ENCODE results near the gene NCAM1.
A peak's percentile ranks its signal among the peaks of the same experiment; 100 is the strongest.

The NCAM1 gene

DNA sequence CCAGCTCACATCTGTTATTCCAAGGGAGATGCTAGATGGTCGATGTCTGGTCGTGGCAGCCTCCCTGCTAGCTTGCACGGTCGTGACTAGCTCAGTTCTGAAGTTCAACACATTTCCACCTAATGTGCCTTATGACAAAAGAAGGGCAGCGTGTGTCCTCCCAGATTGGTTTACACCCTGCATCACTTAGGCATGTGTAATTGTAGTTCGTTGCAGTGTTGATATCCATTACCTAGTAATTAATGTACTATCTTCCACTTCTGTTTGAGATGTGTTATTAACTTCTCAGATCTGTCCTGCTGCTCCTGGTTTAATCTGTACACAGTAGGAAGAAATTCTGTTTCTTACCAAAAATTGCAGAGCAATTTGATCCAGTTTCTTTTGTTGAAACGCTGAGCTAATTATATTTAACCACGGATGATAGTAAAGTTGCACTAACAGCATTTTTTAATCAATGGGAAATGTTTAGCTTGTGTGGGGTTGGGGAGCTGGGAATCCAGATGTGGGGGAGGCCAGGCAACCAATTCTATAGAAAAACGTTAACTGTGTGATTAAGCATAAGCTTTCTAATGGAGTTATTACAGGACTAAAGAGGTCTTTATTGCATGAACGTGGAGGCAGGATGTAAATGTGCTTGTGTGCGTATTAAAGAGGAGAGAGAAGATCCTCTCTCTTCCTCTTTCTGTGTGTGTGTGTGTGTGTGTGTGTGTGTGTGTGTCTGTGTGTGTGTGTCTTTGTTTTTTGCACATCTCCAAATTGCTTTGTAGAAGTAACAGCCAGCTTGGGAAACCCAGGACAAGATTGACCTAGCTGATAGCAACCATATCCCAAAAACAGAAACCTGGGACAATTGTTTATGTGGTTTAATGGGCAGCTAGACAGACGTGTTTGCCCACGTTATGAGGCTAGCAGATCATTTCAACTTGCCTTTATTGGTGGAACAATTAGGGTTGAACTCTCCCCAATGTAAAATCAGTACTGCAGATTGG lies 207.4 kb downstream of the NCAM1 start:
- DNase-seq (ENCODE audit: low spot score) = no peak

DNA sequence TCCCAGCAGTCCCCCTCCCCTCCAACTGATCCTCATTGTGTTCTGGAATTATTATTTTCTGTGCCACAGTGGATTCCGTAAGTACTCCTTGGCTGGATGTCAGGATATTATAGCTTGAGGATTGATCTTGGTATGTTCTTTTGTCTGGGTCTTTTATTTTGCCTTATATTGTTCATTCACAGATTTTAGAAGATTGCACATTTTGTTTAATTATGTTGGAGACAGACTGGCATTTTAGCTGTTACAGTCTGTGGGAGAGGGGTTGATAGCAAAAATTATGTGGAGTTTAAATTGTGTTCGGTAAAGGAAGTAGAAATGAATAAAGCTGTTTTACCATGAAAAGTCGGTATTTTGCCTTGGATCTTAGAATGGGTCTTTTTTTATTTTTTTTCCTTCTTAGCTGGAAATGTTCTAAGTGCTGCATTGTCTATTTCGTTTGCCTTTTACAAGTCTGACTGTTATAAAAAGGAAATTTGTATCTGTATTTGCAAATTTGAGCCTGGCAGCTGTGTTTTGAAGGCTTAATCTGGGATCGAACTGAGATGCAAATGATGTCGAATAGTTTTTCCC lies 211.2 kb downstream of the NCAM1 start:
- DNase-seq (ENCODE audit: low spot score) = no peak

DNA sequence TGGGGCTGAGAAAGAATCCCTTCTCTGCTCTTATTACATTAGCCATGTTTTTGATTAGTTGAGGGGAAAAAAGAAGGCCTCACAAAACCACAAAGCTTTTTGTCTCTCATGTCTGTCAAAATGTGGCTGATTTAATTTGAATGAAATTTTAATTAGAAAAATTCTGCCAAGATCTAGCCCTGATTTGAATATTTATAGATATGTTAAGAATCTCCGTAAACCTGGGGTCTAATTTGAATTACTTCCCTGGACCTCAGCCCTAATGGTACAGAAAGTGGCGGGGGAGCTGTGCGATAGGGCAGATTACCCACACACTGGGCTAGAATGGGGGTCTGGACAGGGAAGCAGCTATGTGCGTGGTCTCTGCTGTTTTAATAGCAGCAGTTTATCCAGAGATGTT lies 211.9 kb downstream of the NCAM1 start:
- DNase-seq (ENCODE audit: low spot score) = no peak

DNA sequence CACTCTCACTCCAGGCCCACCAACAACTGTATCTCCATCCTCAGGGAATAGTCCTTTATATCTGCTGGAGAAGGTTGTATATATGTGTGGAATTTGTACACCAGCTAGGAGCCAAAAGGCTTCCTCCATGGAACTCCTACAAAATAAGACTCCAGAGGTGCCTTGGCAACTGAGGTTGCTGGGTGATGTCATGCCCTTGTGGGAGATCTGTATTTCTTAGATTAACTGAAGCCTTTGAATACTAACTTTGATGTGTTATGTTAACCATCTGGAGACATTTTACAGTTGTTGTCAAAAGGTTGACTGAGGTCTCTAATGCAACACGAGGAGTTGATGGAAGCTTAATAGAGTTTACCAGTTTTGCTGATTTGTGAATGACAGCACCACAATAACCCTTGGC lies 213.7 kb downstream of the NCAM1 start:
- no peak for DNase-seq (ENCODE audit: low spot score)

DNA sequence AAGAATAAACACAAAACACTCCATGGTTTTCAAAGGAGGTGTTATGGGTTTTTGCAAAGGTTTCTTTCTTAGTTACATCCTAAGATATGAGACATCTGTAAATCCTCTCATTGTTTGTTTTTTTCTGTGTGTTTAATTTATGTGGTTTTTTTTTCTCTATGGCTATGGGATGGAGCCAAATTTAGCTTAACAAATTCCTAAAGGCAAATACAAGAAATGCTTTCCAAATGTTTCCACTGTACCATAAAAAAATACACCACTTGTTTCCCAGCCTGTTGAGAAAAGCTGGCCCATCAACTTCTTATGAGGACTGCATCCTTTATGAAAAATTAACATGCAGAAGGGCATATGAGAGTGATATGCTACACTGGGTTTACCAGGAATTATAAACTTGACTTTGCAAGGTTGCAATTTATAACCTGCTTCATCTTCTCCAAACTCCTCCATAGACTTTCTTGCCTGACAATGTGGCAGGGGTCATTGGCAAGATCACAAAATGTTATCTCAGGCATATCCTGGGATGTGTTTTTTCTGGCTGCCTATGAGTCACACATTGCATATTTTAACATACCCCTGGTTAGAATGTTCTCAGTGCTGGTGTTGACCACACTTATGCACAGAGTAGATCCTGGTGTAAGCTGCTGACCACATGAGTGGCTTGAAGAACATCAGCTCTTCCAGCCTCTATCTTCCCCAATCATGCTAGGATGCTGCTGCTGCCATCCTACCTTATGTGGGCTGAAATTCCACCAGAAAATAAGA lies 215.6 kb downstream of the NCAM1 start:
- no peak for DNase-seq (ENCODE audit: low spot score)

DNA sequence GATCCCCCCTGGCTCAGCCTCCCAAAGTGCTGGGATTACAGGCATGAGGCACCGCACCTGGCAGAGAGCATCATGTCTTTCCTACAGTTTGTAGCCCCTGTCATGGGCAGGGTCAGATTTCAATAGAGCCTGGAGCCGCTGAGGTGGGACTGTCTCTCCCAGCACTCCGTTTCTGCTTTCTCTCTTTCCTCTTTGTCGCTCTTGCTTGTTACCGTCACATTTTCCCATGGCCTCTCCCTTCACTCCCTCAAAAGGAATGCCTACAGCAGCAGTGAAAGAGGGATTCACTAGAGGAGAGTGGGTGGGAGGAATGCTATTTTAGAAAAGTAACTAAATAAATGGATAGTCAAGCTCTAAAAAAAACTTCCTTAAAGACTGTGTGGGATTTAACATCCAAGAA lies 216.5 kb downstream of the NCAM1 start:
- no peak for DNase-seq (ENCODE audit: low spot score)

DNA sequence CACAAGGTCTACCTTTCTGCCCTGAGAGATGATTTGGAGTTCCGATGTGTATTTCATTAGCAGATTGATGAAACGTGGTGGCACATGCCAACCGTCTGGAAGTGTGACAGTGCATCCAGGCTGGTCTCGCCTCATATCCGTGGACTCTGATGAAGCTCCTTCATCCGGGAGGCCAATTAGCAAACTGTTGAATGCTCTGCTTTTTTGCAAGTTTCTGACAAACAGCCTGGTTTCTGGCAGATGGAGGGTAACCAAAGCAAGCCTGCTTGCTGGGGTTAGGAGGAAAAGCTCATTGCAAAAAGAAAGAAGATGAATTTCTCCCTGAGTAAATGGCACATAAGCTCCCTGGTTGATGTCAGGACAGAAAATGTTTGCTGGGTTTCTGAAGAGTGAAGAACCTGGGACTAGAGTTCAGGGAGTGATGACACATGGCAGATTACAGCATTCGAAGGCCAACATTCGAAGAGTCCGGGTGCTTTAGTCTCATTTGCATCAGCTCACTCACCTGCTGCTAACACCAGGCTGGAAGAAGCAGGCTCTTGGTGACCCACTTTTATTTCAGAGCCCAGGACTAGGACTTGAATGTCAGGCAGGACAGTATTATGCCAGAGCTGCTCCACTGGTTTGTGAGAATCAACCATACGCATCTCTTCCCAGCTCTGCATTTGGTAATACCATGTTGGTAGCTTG lies 217.3 kb downstream of the NCAM1 start:
- DNase-seq (ENCODE audit: low spot score) = no peak

DNA sequence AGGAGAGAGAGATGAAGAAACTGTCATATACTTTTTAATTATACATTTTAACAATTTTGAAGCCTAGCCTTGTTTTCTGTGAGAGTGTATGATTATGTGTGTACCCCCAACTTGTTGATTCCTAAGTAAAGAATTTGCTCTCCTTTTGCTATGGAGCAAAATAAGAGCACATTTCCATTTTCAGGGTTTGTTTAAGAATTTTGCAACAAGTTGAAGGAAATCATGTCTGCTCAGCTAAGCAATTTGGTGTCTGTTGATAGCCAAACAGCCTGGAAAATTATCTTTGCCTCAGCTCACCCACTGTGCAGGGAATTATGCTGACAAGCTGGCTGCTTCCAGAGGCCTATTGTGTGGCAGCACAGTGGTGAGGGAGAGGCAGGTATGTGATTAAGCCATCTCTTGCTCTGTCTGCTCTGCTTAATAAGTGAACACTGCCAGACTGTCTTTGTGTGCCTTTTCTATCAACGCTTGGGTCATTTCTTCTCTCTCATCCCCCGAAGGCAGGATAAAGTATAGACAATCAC lies 218.0 kb downstream of the NCAM1 start:
- DNase-seq (ENCODE audit: low spot score) = no peak

DNA sequence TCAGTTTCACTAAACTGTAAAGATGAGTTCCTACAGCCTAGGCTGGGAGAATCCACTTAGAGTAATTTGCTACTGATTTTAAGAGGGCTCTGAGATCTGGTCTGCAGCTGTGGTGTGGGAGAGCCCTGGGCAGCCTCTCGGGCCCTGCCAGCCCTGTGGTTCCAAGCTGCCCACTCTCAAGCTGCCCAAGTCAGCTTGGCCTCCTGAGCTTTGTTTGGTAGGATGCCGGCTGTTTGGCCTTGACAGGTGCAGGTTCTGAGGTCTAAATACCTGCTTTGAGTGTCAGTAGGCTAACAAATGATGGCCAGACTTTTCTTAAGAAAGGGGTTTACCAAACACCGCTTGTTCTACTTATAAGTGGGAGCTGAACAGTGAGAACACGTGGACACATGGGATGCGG lies 219.9 kb downstream of the NCAM1 start:
- DNase-seq (ENCODE audit: low spot score) = no peak

DNA sequence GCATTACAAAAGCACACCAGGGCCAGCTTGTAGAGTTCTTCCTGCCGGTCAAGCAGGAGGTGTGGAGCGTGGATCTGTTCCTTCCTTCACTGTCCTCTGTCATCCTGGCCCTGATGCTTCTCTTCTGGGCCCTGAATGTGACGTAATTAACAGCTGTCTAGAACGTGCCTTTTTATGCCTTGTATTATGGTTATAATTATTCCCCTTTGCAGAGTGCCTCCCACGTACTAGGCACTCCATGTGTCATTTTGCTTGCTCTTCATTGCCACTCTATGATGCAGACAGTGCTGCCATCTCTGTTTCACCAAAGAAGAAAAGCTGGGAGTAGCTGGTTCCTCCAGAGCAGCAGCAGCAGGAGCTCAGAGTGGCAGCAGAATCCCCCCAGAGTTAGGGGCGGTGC lies 221.1 kb downstream of the NCAM1 start:
- no peak for DNase-seq (ENCODE audit: low spot score)

DNA sequence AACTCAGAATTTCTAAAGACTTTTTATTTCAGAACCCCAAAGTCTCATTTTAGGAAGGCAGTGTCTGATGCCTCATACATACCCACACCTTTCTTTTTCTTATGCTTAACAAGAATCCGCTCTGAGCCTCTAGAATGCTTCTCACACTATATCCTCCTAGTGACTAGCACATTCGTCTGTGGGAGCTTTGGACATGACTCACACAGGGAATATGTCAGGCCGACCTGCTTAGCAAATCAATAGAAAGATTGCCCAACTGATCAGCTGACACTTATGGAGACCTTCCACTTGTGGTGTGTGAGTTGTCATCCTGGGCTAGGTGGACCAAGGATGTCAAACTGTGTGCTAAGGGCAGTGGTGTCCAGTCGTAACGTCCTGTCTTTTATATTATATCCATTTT lies 223.3 kb downstream of the NCAM1 start:
- no peak for DNase-seq (ENCODE audit: low spot score)

DNA sequence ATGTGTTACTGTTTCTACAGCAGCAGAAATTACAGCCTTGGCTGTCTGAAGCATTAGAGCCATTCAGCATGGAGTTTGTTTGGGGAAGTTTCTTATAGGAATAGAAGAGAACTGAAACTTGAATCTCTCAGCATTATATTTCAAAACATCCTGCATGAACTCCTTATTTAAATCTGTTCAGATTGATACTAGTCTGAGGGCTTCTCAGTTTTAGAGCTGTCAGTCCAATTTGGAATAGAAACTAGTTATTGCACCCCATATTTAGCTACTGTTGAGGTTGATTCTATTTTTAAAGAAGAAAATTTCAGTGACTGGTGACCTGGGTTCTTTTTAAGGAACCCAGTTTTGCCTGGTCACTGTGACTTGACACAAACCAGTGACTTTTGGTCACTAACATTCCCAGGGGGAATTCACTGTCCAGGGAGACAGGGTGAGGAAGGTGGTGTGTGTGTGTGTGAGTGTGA lies 227.2 kb downstream of the NCAM1 start:
- no peak for DNase-seq (ENCODE audit: low spot score)

DNA sequence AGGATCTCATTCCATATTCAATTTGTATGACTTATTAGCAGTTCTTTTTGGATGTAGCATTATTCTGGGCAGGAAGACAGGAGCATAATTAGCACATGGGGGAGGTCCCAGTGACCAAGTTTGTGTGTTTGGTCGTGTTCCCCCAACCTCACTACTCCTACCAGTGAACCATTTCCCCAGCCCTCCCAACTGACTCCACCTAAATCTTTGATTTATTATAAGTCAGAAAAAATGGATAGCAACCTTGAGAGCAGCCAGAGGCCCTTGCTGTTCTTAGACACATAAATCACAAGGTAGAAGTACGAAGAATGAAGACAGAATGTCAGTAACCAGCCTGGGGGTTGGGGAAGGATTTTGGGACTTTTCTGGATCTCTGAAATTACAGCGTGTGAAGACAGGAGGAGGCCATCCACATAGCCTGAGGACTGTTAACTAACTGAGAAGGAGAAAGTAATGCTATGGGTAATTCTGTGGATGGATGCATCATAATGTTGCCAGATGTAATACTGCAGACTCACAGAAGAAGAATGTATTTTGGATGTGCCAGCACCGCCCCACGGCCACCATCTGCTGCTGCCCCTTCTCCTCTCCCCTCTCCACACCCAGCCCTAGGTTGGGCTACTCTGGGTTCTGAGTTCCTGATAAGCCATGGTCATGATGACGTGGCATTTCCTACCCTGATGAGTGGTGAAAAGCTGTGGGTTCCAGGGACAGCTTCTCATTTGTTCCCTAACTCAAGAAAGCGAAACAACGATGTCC lies 228.9 kb downstream of the NCAM1 start:
- DNase-seq (ENCODE audit: low spot score) = no peak

DNA sequence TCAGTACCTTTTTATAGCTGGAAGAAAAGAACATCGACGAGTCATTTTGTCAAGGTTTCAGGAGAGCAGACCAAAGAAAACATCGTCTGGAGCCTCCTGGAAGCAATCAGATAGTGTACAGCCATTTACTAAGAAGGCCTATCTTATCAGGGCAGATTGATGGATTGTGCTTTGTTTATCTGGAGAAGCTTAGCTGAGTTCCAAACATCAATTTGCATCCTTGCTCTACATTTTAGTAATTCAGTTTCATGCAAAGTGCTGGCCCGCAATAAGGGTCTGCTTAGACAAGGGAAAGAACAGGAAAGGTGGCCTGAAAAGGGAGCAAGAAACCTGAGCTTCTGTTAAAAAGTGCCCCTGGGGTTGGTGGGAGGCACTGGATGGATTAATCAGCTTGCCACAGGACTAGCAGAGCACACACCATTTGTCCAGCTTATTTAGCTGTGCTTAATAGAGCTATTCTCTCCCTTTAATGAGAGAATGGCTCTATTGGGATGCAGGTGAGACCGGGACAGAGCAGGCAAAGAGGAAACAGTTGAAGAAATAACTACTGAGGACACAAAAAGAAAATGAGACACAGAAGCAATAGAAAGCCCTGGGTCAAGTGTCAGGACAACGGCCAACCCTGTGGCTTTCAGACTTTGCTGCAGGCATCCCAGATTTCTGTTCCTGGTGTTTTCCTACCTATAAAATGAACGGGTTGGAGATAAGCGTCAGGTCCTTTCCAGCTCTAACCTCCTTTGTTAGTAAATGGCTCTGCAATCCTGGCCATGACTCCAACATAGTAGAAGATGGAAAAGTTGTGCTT lies 231.1 kb downstream of the NCAM1 start:
- DNase-seq (ENCODE audit: low spot score) = no peak

DNA sequence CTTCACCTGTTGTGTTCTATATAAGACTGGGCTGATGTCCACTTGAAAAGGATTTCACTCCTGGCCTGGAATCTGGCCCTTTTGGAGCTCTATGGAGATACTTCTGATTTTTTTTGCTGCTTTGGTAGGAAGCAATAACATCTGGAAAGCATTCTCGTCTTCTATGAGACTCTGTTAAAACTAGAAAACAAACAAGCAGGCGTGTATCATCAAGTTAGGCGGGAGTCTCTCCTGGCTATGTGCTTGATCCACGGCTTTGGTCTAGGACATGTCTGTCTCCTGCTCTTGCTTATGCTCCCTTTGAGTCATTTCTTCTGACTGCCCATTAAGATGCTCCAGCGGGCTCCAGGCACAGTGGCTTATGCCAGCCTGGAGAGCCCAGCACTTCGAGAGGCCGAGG lies 231.8 kb downstream of the NCAM1 start:
- DNase-seq (ENCODE audit: low spot score) = no peak

DNA sequence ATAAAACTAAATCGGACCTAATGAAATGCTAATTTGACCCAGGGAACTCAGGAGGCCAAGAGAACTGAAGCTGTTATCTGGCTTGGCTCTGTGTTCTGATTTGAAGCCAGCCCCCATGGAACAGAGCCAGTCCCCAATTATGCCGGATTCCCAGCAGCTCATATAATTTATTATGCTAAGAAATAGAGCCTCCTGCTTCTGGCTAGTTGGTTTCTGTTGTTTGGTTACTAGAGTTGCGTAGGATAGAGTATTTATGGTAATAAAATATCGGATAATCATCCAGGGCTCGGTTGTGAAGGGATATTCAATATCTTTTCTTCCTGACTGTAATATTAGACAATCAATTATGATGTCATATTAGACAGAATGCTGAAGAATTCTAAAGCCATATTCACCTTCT lies 232.7 kb downstream of the NCAM1 start:
- DNase-seq (ENCODE audit: low spot score) = peak; percentile 43

DNA sequence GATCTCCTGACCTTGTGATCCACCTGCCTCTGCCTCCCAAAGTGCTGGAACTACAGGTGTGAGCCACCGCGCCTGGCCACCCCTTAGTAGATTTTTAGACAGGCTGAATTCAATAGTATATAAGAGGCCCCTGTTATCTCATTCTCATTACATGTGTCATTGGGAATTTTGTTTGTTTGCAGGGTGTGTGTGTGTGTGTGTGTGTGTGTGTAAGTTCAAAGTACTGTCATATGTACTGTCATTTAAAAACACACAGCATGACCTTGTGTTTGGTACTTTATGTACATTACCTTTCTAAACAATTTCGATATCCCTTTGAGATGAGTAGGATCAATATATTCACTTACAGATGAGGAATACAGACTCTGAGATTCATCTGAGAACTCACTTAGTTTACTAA lies 234.5 kb downstream of the NCAM1 start:
- no peak for DNase-seq (ENCODE audit: low spot score)

DNA sequence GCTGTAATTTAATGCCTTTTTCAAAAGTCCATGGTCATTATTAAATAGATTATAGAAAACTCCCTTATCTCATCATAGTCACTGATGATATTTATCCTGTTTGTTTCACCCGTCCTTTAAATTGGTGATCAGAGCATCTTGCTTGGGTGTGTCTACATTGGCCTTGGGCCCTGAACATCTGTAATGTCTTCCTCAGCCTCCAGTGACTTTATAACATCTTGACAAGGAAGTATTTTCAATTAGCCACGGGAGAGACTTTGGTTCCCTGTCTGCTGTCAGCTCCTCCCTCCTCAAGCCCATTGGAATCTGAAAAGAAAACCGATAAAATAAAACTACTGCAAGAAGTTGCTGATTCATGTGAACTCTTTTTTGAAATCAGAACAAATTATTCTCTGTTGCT lies 236.2 kb downstream of the NCAM1 start:
- DNase-seq (ENCODE audit: low spot score) = no peak

DNA sequence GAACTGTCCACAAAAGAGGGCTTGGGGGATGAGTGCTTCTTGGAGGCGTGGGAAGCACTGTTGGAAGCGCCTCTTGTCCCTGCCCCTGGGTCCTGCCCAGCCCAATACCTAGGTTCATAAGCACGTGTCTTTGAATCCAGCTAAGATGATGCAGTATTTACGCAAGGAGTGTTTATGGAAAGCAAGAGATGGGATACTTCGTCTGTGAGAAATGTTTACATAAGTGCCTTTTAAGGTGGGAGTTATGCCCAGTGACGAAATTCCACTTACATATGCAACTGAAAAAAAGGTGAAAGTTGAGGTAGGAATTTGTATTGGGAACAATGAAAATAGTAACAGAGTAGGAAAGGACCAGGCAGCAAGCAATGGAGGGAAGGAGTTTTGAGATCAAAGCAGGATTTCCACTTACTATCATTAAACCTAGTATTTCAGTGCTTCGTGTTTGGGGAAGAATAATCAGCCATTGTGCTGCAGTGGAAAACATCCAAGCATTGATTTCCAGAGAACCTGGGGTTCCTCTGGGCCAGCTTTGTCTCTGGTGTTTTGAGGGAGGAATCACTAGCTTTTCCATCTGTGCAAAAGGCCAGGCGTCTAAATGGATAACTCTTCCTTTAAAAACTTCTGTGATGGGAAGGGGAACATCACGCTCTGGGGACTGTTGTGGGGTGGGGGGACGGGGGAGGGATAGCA lies 237.9 kb downstream of the NCAM1 start:
- DNase-seq (ENCODE audit: low spot score) = no peak

DNA sequence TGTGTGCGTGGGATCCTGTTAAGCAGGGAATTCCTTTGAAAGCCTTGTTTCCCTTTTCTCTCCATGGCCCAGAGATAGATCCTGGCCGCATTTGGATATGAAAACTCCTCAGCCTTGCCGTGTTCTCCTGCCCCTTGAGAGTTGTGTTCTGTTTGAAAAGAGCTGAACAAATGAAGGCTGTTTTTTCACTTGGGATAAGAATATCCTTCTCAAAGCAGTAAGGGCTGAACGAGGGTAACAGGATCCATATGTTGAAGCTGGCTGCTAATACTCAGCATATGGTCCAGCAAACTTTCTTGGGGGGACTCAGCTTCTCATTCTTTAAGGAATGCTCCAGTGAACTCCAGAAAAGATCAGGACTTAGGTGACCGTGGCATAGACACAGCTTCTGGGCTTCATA lies 238.6 kb downstream of the NCAM1 start:
- no peak for DNase-seq (ENCODE audit: low spot score)

Measured in D341Med (cell line).